Sciatic nerve (tissue), 2 donors: Measurements from ENCODE around the gene ULBP3. TPM values are rescaled to one million over a fixed set of nuclear protein-coding genes. Genes with fewer than 3 reads are reported as not detected.
A peak's percentile ranks its signal among the peaks of the same experiment; 100 is the strongest.
"Not testable (repeated sequence)": the region's sequence is repeated elsewhere in the genome, so short reads cannot be mapped to it uniquely, and the experiment has no call there.

Experiments
- ATAC-seq: fragments of 200-7000 bp; cut with Tn5 transposase; one replicate; pipeline ENCODE4 v1.9.1; 2020; ENCODE audit warnings: mild to moderate bottlenecking, moderate library complexity
- DNase-seq: peaks from one replicate; pipeline ENCODE4 v3.0.0-alpha.2; 2020; ENCODE audit warnings: low spot score
- intact Hi-C: fragments of 100-400 bp; cut with DNase I; formaldehyde crosslinking; loops from one replicate; pipeline ENCODE4 v1.14.2; 2022
- total RNA-seq: library from RNA; stranded (reverse); fragmentation: NEBNext Ultra II Directional; extraction: Animal tissue kit (Norgen Biotek cat#: 25700); gene quantifications from one replicate; pipeline ENCODE4 v1.2.1, GENCODE V29; 2021
- donor health status: DM: no; HTN: no; CAD: no.
- donor health status: DM: no; HTN: no; CAD: no.

Gene ULBP3
- total RNA-seq, 1 donor from 2014 or later: 2.9 TPM

DNA sequence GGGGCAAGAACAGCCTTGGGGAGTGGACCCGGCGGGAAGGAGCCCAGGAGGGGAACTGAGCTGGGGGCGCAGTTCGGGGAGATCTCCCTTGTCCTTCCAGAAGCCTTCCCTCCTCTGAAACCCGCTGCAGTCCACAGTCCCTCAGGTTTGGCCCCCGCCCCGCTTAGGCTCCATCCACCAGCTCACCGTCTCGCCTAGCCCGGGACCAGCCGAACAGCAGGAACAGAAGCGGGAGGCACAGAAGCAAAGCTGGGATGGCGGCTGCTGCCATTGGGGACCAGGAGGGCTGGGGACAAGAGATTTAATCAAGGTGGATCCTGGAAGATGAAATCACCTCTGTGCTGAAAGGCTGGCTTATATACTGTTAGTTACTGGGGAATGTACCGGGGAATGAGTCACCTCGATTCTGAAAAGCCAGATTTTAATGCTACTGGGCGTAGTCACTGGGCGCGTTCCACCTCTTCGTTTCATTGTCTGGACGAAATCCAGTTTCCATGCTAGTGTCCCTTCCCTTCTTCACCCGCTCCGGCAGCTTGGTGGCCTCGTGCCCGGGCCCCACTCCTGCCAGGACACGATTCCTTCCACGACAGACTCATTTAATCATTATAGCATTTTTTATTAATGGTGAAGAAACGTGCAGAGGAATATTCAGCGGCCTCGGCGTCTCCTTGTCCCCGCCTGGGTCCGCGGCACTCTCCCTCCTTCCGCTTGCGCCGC lies 43.6 kb downstream of the ULBP3 start, which contains the start of gene RAET1L:
TSS of gene RAET1L (minus strand) at position 332 of the 717 bp plus-strand sequence. CDS start at position 271, 61 bp downstream.
- ATAC-seq: peak; percentile 48
- DNase-seq: no peak

DNA sequence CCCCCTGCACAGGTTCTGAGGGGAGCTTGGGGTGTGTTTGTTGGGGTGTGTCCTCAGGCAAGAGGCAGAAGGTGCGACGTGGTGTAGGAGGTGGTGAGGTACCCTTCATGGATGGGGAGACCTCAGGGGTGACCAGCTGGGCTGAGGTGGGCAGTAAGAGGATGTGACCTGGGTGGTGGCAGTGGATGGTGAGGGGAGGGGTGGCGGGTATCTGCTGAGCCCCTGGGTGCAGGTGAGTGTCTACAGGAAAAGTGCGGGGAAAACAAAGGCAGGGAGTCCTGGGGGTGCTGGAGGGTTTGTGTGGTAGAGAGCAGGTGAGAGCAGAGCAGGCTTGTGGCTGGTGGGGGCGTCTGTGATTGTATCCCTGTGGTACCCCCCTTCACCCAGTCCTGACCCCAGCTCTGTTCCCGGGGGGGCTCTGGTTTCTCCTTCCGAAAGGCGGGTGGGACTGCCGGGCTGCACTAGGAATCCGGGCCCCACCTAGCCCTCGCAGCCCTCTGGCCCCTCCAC lies 44.2 kb downstream of the ULBP3 start:
- no peak for DNase-seq
- intact Hi-C loops: no loop called here
- ATAC-seq: peak; percentile 5

More for the DNA sequence above, 43.6 kb downstream of the ULBP3 start, which contains the start of gene RAET1L:
- intact Hi-C loops: no loop called here

DNA sequence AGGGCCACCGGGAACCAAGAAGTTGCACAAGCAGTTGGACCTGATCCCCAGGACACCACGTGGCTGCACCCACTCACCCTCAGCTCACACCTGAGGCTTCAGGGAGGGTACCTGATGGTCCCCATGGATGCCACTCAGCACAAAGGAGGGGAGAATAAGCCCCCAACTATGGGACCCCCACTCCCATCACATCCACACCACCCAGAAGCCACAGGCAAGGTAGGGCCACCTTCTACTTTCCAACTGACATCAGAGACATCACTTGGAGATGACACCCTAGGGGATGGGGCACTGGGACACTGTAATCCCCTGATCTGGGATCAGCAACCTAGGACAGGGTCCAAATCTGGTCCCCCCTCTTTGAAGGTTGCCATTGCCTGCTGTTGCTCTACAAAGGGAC lies 44.9 kb downstream of the ULBP3 start:
- intact Hi-C loops, DNase-seq: not testable (repeated sequence)

DNA sequence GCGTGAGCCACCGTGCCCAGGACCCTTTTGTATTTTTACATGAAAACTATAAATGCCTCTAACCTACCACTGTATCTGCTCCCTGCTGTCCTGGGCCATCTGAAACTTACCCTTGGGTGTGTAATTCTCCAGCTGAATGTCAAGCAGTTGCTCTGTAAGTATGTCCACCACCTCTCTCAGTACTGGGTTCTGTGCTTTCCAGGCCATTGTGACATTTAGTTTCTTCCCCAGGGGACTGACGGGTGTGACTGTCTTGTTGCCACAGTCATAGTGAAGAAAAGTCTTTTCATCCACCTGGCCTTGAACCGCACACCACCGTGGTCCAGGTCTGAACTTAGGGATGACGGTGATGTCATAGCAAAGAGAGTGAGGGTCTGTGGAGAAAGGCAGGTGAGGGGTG lies 47.1 kb downstream of the ULBP3 start:
- intact Hi-C loops, DNase-seq, ATAC-seq: not testable (repeated sequence)

More for the DNA sequence above, 44.9 kb downstream of the ULBP3 start:
- not testable (repeated sequence) for ATAC-seq

DNA sequence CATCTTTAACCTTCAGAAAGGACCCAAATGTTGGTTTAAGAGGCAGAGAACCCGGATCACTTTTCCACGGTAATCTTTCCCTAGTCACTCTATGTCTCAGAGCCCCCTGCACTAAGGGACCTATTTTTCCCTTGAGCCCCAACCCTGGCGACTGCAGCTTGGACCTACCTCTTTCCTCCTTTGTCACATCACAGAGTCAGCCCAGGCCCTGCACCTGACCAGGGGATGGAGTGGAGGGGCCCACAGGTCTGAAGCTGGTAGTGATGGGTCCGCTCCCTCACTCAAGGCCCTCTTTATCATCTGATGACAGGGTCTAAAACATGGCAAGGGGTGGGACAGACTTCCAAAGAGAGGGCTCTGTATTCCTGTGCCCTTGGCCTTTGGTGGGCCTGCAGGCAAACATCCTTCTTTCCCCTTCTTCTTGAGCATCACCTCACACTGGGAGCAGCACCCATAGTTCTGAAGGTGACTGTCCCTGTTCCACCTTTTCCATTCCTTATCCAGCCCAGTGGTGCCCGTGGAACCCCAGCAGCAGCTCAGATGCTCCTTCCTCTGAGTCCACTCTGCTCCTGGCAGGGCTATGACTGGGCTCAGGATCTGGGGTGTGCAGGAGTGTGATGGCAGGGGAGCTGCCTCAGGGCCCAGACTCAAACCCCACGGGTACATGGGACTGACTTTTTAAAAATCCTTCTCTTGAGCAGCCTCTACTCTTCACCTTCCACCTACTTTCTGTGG lies 49.9 kb downstream of the ULBP3 start:
- ATAC-seq (no peak), DNase-seq (peak; percentile 33)
- intact Hi-C loops: no loop called here

DNA sequence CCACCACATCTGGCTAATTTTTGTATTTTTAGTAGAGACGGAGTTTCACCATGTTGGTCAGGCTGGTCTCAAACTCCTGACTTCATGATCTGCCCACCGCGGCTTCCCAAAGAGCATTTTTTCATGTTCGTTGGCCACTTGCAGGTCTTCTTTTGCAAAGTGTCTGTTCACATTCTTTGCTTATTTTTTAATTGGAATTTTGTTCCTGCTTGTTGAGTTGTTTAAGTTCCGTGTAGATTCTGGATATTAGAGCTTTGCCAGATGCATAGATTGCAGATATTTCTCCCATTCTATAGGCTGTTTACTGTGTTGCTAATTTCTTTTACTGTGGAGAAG lies 51.8 kb downstream of the ULBP3 start:
- intact Hi-C loops: loop anchor here (2.0 kb wide), 1 partner anchor 82 kb away; no protein-coding TSS in a partner anchor
- DNase-seq, ATAC-seq: not testable (repeated sequence)

DNA sequence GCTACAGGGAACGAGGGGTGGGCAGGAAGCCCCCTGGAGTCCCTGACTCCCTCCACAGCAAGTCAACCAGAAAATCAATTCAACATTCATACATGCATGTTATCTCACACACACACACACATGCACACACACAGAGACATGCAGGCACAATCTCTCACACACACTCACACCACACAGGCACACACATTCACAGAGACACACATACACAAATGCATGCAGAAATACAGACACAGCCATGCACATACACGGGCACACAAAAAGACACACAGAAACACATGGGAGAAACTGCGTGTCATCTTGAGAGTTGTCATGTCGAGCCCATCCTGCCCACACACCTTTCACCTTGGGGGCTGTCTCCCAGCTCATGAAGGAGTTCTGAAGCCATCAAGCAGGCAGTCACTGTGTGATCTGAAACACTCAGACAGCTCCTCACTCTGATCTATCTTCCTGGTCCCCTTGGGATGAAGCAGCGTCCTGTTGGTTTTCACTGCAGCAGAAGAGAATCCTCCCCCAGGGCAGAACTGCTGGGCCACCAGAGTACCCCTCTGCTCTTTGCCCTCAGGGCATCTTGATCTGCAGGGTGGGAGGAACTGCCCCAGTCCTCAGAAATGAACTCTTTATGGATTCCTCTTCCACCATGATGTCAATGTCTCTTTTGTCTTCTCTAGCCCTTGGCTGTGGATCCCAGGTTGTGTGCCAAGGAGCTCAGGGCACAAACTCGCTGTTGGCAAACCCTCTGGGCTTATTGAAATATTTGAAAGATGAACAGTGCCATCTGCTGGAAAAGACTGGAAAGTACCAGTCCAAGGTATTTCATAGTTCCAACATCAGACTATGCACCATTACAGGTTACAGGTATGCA lies 52.4 kb downstream of the ULBP3 start:
- no peak for DNase-seq
- peak; percentile 74 for ATAC-seq
- intact Hi-C loops: loop anchor here (2.0 kb wide), 1 partner anchor 82 kb away; no protein-coding TSS in a partner anchor

DNA sequence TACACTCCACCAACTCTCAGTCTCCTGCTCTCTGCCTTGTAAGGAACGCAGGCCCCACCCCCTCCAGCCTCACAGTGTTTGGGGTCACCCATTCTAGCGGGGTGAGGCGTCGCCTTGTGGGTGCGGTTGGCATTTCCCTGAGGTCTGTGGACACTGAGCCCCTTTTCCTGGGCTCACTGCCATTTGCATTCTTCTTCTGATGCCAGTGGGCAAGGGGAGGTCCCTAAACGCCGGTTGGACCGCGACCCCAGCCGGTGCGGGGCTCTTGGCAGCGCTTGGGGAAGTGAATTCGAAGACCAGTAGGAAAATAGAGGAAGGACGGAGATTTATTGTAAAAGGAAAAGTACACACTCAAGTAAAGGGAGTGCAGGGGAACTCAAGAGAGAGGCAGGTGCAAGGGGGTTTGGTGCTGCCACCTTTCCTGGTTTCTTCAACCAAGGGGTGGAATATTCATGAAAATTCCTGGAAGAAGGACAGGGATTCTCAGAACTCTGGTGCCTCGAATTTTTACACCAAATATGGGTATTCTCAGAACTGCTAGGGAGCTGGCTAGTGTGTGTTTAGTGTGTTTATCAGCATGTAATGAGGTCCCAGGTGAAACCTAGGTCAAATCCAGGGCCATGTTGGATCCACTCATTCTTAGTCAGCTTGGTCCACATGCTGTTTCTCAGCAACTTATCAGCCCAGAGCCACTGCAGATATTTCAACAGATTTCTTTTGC lies 53.5 kb downstream of the ULBP3 start:
- DNase-seq, ATAC-seq: not testable (repeated sequence)
- intact Hi-C loops: loop anchor here (2.0 kb wide), 1 partner anchor 81 kb away; no protein-coding TSS in a partner anchor

DNA sequence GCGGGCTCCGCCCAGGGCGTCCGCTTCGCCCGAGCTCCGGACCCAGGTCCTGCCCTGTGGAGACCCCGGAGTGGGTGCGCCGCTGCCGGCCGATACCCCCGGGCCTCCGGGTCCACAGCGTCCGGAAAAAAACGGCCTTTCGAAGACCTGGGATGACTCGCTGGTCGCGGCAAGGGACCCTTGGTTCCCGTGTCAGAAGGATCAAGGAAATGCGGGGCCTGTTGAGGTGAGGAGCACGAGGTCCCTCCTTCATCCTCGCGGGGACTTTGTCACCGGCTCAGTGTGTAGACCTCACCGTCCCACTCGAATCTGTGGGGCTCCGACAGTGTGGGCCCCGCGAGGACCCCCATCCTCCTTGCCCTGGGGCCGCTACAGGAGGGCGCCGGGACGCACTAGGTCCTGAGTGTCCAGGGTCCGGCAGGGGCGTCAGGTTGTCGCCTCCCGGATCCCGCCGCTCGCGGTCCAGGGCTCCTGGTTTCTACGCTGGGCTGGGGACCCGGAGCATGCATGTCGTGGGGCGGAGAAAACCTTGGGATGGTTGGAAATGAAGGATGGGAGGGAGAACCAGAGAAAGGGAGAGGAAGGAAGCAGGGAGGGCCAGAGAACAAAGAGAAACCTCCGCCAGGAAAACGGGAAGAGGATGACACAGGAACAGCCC lies 54.2 kb downstream of the ULBP3 start:
- ATAC-seq, intact Hi-C loops, DNase-seq: not testable (repeated sequence)

DNA sequence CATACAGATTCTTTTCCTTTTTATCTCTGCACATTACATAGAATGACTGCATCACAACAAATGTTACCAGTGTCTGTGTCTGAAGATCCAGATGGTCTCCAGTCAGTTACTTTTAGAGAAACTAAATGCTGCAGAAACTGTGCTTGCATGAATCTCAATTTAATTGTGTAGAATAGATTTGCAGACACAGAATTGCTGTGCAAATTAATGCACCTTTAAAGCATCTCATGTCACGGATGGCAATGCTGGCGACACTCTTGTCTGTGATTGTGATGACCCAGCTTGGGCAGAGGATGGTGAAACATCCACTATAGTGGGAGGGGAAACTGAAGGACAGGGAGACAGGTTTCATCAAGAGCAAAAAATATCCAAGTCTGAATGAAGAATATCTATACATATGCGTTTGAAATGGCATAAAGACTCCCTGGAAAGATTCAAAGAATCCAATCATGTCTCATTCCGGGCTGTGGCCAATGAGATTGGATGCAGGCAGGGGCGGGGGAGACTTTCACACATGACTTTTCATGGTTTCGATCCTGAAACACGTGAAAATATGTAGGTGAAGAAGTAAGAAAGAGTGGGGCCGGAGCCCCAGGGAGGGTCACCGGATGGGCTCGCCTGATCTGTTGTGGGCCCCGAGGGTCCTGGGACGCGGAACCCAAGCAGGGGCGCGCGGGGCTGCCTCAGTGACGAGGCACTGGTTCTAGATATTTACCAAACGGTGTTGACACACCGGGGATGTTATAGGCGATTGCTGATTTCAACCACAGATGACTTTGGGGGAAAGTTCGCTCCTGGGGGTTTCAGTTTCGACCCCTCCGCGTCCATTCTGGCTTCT lies 54.9 kb downstream of the ULBP3 start:
- ATAC-seq, intact Hi-C loops: not testable (repeated sequence)

DNA sequence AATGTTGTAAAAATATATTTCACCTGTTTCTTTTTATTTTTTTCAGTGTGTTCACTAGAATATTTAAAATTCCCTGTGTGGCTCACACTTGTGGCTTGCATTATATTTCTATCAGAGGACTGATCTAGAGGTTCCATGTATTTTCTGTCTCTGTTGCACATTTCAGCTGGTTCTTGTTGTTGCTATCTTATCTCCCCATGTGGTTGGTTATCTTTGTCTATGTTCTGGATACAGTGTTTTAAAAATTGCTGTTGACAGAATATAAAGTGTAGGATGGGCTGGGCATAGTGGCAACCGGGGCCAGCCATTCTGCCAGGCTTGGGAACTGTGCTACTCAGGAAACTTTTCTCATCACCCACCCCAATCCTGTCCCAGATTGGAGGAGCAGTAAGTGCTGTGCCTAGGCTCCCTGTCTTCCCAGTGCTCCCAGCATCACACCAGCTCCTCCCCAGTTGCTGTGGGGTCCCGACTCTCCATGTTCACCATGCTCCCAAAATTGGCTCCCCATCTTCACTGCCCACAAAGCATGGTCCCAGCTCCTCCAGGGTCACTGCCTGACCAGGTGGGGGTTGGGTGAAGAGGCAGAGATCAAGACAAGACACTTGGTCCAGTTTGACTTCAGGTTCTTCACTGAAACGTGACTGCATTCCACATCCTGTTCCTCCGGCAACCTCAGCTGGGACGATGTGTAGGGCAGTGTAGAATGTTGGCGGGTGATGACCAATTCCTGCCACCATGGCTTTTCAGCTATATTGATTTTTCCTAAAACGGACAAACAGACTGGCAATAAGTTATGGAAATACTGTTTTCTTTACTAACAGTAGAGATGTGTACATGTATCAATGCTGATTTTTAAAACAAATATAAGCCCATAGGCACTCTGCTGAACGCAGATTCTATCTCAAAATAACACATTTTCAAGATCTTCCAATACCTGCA lies 55.8 kb downstream of the ULBP3 start:
- intact Hi-C loops, DNase-seq, ATAC-seq: not testable (repeated sequence)

More for the DNA sequence above, 54.9 kb downstream of the ULBP3 start:
- not testable (repeated sequence) for DNase-seq

Other genes starting within 250 kb of the ULBP3 start
- gene LRP11, start 204.8 kb downstream of the ULBP3 start, total RNA-seq: 34.0 TPM
- 0.80 TPM for gene RAET1E, start 171.0 kb downstream of the ULBP3 start, total RNA-seq
- 0.53 TPM for gene RAET1G, start 146.0 kb downstream of the ULBP3 start, total RNA-seq
- gene ULBP2, start 127.1 kb downstream of the ULBP3 start, total RNA-seq: 0.27 TPM
- not detected for gene ULBP1, start 105.2 kb downstream of the ULBP3 start, total RNA-seq
- not detected for gene RAET1L, start 43.6 kb downstream of the ULBP3 start, total RNA-seq
- 0.27 TPM for gene PPP1R14C, start 73.9 kb upstream of the ULBP3 start, total RNA-seq